ENCODE measurements around the gene SPATA6L. TPM values are rescaled to one million over a fixed set of nuclear protein-coding genes. Genes with fewer than 3 reads are reported as not detected.

Gene SPATA6L
- total and polyA plus RNA-seq, 2 of the 13 experiments (the other 11 are each of a cell fraction or from before 2014, with no cell fraction given), result 1.1 to 1.9 TPM

GRCh38 chr9:4709380-4709779 is 43.1 kb upstream of the SPATA6L start:
- intact Hi-C loops (cut with micrococcal nuclease; ENCODE audit: unreplicated experiment), result loop anchor here (5.0 kb wide), 1 partner anchor 33 kb away; the partner anchor contains the start of gene AK3
- Histone ChIP-seq H3K79me2 (ENCODE audit: insufficient read depth, low read length) (no peaks in the 10 kb centered on the region), H3K4me1 (ENCODE audit: insufficient read depth, low read length) (no peaks in the 10 kb centered on the region), H3K4me3 (replicated peaks in 1 of 3; ENCODE audit: insufficient read depth in 1 of 3, low read depth in 2 of 3, low read length in 3 of 3) (no peak overlapping the region), H2AFZ (ENCODE audit: low read length) (no peak overlapping the region), H4K20me1 (ENCODE audit: insufficient read depth, low read length) (0 out of 2 replicates have a peak, but pooled peaks cover 3% of the 10 kb centered on the region), H3K9ac (ENCODE audit: insufficient read depth, low read depth, low read length) (no peak overlapping the region), H3K27me3 (ENCODE audit: control insufficient read depth in 1 of 2, insufficient read depth in 2 of 2, low read length in 2 of 2) (no peaks in the 10 kb centered on the region), H3K4me2 (ENCODE audit: low read depth, low read length) (no peak overlapping the region), H3K36me3 (replicated peaks in 1 of 2; ENCODE audit: control insufficient read depth in 1 of 2, insufficient read depth in 2 of 2, low read length in 2 of 2) (peaks cover 1 to 42% of the 10 kb centered on the region in 2 experiments), H3K9me3 (ENCODE audit: low read length) (no peaks in the 10 kb centered on the region), H3K27ac (ENCODE audit: extremely low read length, insufficient read depth, low read length) (no peak overlapping the region)
- CTCF ChIA-PET (ENCODE audit: low intra/inter-chr PET ratio, low total read pairs), result no interaction called here
- DNase-seq (ENCODE audit: low spot score) (no peak), FAIRE-seq (no peak), ATAC-seq (no peak)
- in situ Hi-C loops (cut with HindIII; ENCODE audit: extremely low pct_ligation_motif_present, low pct_unique_long_range_greater_than_20kb), result no loop called here
- BruUV-seq (replicated peaks), result no TSS peak
- TF ChIP-seq ZNF317 (CRISPR knock-in tag; IDR thresholded peaks at IDR 0.05), result no peak
- TF ChIP-seq ZNF12 (CRISPR knock-in tag; IDR thresholded peaks at IDR 0.05), result no peak
- TF ChIP-seq ZFY (CRISPR knock-in tag; IDR thresholded peaks at IDR 0.05), result no peak
- no peak for TF ChIP-seq ZNF570 (CRISPR knock-in tag; IDR thresholded peaks at IDR 0.05; ENCODE audit: borderline replicate concordance)
- POLR2A ChIA-PET, result interaction anchor here (1.7 kb wide), 1 partner anchor 31 kb away, joined by 3 read pairs; the partner anchor contains the start of gene AK3

- BruUV-seq (replicated peaks), result no TSS peak
- Histone ChIP-seq H3K9me3 (ENCODE audit: low read length) (no peaks in the 10 kb centered on the region), H3K4me1 (ENCODE audit: insufficient read depth, low read length) (no peaks in the 10 kb centered on the region), H3K27me3 (ENCODE audit: control insufficient read depth in 1 of 2, insufficient read depth in 2 of 2, low read length in 2 of 2) (no peaks in the 10 kb centered on the region), H3K27ac (ENCODE audit: extremely low read length, insufficient read depth, low read length) (no peak overlapping the region), H3K9ac (ENCODE audit: insufficient read depth, low read depth, low read length) (no peak overlapping the region), H3K36me3 (replicated peaks in 1 of 2; ENCODE audit: control insufficient read depth in 1 of 2, insufficient read depth in 2 of 2, low read length in 2 of 2) (peaks cover 0 to 24% of the 10 kb centered on the region in 2 experiments), H2AFZ (ENCODE audit: low read length) (no peak overlapping the region), H3K79me2 (ENCODE audit: insufficient read depth, low read length) (no peaks in the 10 kb centered on the region), H3K4me2 (ENCODE audit: low read depth, low read length) (no peak overlapping the region), H4K20me1 (ENCODE audit: insufficient read depth, low read length) (0 out of 2 replicates have a peak, but pooled peaks cover 3% of the 10 kb centered on the region), H3K4me3 (replicated peaks in 1 of 3; ENCODE audit: insufficient read depth in 1 of 3, low read depth in 2 of 3, low read length in 3 of 3) (no peak overlapping the region)
- ATAC-seq (no peak), FAIRE-seq (peak; percentile 21), DNase-seq (ENCODE audit: low spot score) (no peak)
- WGBS (ENCODE audit: low lambda C conversion rate), result 88% methylated on average over 4 of the region's 4 CpGs
- in situ Hi-C loops (cut with HindIII; ENCODE audit: extremely low pct_ligation_motif_present, low pct_unique_long_range_greater_than_20kb) (no loop called here), intact Hi-C loops (cut with micrococcal nuclease; ENCODE audit: unreplicated experiment) (loop anchor here (5.0 kb wide), 1 partner anchor 35 kb away; the partner anchor contains the start of gene AK3)
- peak; percentile 86 for TF ChIP-seq RBM22 (optimal IDR thresholded peaks at IDR 0.05; ENCODE audit: low read length)
- no peak for TF ChIP-seq SALL2 (CRISPR knock-in tag; IDR thresholded peaks at IDR 0.05)
- no peak for TF ChIP-seq E2F2 (CRISPR knock-in tag; IDR thresholded peaks at IDR 0.05; ENCODE audit: borderline replicate concordance)
- POLR2A ChIA-PET, result interaction anchor here (0.6 kb wide), 1 partner anchor 33 kb away, joined by 3 read pairs; the partner anchor contains the start of gene AK3
- CTCF ChIA-PET (ENCODE audit: low intra/inter-chr PET ratio, low total read pairs), result no interaction called here
Observed at GRCh38 chr9:4706971-4707622, 40.8 kb upstream of the SPATA6L start.

All from HepG2 (cell line).